ENCODE results near the gene WDR45B.

Gene WDR45B

GRCh38 chr17:82666931-82667667 is 18.9 kb upstream of the WDR45B start:
- no peak overlapping the region for H3K4me2 ChIP-seq (ENCODE audit: low read length)
- H3K79me2 ChIP-seq (ENCODE audit: low read length) = no peaks in the 10 kb centered on the region
- no peaks in the 10 kb centered on the region for H4K20me1 ChIP-seq (ENCODE audit: insufficient read depth, low read length)
- H2AFZ ChIP-seq (ENCODE audit: low read depth, low read length) = no peak overlapping the region
- H3K36me3 ChIP-seq (replicated peaks; ENCODE audit: low read depth, low read length) = no peaks in the 10 kb centered on the region
- no peak overlapping the region for H3K4me3 ChIP-seq (ENCODE audit: low read length)
- H3K27ac ChIP-seq (ENCODE audit: low read length) = no peak overlapping the region
- H3K27me3 ChIP-seq (ENCODE audit: low read depth, low read length) = no peaks in the 10 kb centered on the region
- no peak for TF ChIP-seq EZH2phosphoT487 (IDR thresholded peaks at IDR 0.05; ENCODE audit: low read depth)
- TF ChIP-seq, protein P1, sequence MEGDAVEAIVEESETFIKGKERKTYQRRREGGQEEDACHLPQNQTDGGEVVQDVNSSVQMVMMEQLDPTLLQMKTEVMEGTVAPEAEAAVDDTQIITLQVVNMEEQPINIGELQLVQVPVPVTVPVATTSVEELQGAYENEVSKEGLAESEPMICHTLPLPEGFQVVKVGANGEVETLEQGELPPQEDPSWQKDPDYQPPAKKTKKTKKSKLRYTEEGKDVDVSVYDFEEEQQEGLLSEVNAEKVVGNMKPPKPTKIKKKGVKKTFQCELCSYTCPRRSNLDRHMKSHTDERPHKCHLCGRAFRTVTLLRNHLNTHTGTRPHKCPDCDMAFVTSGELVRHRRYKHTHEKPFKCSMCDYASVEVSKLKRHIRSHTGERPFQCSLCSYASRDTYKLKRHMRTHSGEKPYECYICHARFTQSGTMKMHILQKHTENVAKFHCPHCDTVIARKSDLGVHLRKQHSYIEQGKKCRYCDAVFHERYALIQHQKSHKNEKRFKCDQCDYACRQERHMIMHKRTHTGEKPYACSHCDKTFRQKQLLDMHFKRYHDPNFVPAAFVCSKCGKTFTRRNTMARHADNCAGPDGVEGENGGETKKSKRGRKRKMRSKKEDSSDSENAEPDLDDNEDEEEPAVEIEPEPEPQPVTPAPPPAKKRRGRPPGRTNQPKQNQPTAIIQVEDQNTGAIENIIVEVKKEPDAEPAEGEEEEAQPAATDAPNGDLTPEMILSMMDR (IDR thresholded peaks at IDR 0.05; ENCODE audit: low read depth, low read length) = no peak
- H3K4me1 ChIP-seq (ENCODE audit: low read length) = peaks cover 5% of the 10 kb centered on the region
- no peaks in the 10 kb centered on the region for H3K9me3 ChIP-seq (ENCODE audit: insufficient read depth, low read length)
- no peak overlapping the region for H3K9ac ChIP-seq (ENCODE audit: low read length)

DNA sequence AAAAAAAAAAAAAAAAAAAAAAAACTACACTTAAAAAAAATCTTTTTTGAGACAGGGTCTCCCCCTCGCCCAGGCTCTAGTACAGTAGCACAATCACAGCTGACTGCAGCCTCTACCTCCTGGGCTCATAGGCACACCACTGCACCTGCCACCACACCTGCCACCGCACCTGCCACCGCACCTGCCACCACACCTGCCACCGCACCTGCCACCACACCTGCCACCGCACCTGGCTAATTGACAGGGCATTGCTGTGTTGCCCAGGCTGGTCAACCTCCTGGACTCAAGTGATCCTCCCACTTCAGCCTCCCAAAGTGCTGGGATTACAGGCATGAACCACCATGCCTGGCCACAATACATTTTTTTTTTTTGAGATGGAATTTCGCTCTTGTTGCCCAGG is 17.6 kb upstream of the WDR45B start:
- peaks cover 5% of the 10 kb centered on the region for H3K4me1 ChIP-seq (ENCODE audit: low read length)
- no peaks in the 10 kb centered on the region for H3K36me3 ChIP-seq (replicated peaks; ENCODE audit: low read depth, low read length)

DNA sequence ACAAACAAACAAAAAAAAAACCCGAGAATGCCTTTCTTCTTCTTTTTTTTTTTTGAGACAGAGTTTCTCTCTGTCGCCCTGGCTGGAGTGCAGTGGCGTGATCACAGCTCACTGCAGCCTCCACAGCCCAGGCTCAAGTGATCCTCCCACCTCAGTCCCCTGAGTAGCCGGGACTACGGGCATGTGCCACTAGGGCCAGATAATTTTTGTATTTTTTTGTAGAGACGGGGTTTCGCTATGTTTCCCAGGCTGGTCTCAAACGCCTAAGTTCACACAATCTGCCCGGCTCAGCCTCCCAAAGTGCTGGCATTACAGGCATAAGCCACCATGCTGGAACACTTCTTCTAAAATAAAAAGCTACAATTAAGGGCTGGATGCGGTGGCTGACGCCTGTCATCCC is 17.0 kb upstream of the WDR45B start:
- Histone ChIP-seq H3K27me3 (ENCODE audit: low read depth, low read length) (no peaks in the 10 kb centered on the region), H4K20me1 (ENCODE audit: insufficient read depth, low read length) (no peaks in the 10 kb centered on the region), H3K36me3 (replicated peaks; ENCODE audit: low read depth, low read length) (no peaks in the 10 kb centered on the region), H3K79me2 (ENCODE audit: low read length) (no peaks in the 10 kb centered on the region), H3K4me3 (ENCODE audit: low read length) (no peak overlapping the region), H3K4me2 (ENCODE audit: low read length) (no peak overlapping the region), H3K9ac (ENCODE audit: low read length) (no peak overlapping the region), H3K9me3 (ENCODE audit: insufficient read depth, low read length) (no peaks in the 10 kb centered on the region), H3K4me1 (ENCODE audit: low read length) (peaks cover 5% of the 10 kb centered on the region), H2AFZ (ENCODE audit: low read depth, low read length) (no peak overlapping the region), H3K27ac (ENCODE audit: low read length) (no peak overlapping the region)
- no peak for TF ChIP-seq EZH2phosphoT487 (IDR thresholded peaks at IDR 0.05; ENCODE audit: low read depth)
- TF ChIP-seq, protein P1 (IDR thresholded peaks at IDR 0.05; ENCODE audit: low read depth, low read length) = no peak

More for the DNA sequence above, 17.6 kb upstream of the WDR45B start:
- no peak overlapping the region for H3K9ac ChIP-seq (ENCODE audit: low read length)
- H3K9me3 ChIP-seq (ENCODE audit: insufficient read depth, low read length) = no peaks in the 10 kb centered on the region
- H4K20me1 ChIP-seq (ENCODE audit: insufficient read depth, low read length) = no peaks in the 10 kb centered on the region
- no peak overlapping the region for H2AFZ ChIP-seq (ENCODE audit: low read depth, low read length)
- no peak overlapping the region for H3K4me3 ChIP-seq (ENCODE audit: low read length)
- no peak overlapping the region for H3K4me2 ChIP-seq (ENCODE audit: low read length)
- no peaks in the 10 kb centered on the region for H3K79me2 ChIP-seq (ENCODE audit: low read length)
- no peaks in the 10 kb centered on the region for H3K27me3 ChIP-seq (ENCODE audit: low read depth, low read length)
- H3K27ac ChIP-seq (ENCODE audit: low read length) = no peak overlapping the region
- no peak for TF ChIP-seq EZH2phosphoT487 (IDR thresholded peaks at IDR 0.05; ENCODE audit: low read depth)
- TF ChIP-seq, protein P1 (IDR thresholded peaks at IDR 0.05; ENCODE audit: low read depth, low read length) = no peak

DNA sequence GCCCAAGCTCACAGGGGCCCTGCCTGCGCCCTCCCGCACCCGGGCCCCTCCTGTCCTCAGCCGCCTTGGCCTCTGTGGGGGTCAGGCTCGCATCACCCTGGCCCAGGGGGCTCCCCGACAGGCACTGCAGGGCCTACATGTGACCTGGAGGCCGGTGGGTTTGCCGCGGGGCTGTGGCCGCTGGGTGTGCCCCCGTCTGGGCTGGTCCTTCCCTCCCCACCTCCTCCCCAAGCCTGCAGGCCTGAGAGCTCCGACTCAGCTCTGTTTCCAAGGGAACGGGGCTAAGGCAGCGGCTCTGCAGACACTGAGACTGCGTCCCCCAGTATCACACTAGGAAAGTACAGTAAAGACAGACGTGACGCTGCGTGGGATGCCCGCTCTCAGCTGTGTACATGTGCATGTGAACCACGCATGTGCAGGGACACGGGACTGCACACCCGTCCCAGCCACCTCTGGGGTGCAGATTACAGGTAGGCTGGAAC is 16.5 kb upstream of the WDR45B start:
- Histone ChIP-seq H3K4me2 (ENCODE audit: low read length) (no peak overlapping the region), H3K27me3 (ENCODE audit: low read depth, low read length) (no peaks in the 10 kb centered on the region), H3K9me3 (ENCODE audit: insufficient read depth, low read length) (no peaks in the 10 kb centered on the region), H3K4me1 (ENCODE audit: low read length) (peaks cover 5% of the 10 kb centered on the region), H3K9ac (ENCODE audit: low read length) (no peak overlapping the region), H4K20me1 (ENCODE audit: insufficient read depth, low read length) (no peaks in the 10 kb centered on the region), H3K79me2 (ENCODE audit: low read length) (no peaks in the 10 kb centered on the region), H3K36me3 (replicated peaks; ENCODE audit: low read depth, low read length) (no peaks in the 10 kb centered on the region), H3K27ac (ENCODE audit: low read length) (no peak overlapping the region), H3K4me3 (ENCODE audit: low read length) (no peak overlapping the region), H2AFZ (ENCODE audit: low read depth, low read length) (no peak overlapping the region)
- TF ChIP-seq EZH2phosphoT487 (IDR thresholded peaks at IDR 0.05; ENCODE audit: low read depth) = no peak
- TF ChIP-seq, protein P1 (IDR thresholded peaks at IDR 0.05; ENCODE audit: low read depth, low read length) = no peak

Measured in OCI-LY3 (cell line).